Fibroblast of skin of left quadriceps (primary cell): ENCODE data around the gene PLXNB1.
"Not testable (repeated sequence)": the region's sequence is repeated elsewhere in the genome, so short reads cannot be mapped to it uniquely, and the experiment has no call there.

ENCODE experiments used
- DNase-seq, 2 experiments: peaks; one replicate each; pipeline ENCODE4 v3.0.0-alpha.2; 2013; ENCODE audit warnings: low read depth in 2 of 2

Gene PLXNB1, protein sequence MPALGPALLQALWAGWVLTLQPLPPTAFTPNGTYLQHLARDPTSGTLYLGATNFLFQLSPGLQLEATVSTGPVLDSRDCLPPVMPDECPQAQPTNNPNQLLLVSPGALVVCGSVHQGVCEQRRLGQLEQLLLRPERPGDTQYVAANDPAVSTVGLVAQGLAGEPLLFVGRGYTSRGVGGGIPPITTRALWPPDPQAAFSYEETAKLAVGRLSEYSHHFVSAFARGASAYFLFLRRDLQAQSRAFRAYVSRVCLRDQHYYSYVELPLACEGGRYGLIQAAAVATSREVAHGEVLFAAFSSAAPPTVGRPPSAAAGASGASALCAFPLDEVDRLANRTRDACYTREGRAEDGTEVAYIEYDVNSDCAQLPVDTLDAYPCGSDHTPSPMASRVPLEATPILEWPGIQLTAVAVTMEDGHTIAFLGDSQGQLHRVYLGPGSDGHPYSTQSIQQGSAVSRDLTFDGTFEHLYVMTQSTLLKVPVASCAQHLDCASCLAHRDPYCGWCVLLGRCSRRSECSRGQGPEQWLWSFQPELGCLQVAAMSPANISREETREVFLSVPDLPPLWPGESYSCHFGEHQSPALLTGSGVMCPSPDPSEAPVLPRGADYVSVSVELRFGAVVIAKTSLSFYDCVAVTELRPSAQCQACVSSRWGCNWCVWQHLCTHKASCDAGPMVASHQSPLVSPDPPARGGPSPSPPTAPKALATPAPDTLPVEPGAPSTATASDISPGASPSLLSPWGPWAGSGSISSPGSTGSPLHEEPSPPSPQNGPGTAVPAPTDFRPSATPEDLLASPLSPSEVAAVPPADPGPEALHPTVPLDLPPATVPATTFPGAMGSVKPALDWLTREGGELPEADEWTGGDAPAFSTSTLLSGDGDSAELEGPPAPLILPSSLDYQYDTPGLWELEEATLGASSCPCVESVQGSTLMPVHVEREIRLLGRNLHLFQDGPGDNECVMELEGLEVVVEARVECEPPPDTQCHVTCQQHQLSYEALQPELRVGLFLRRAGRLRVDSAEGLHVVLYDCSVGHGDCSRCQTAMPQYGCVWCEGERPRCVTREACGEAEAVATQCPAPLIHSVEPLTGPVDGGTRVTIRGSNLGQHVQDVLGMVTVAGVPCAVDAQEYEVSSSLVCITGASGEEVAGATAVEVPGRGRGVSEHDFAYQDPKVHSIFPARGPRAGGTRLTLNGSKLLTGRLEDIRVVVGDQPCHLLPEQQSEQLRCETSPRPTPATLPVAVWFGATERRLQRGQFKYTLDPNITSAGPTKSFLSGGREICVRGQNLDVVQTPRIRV (N-terminal part only)

DNA sequence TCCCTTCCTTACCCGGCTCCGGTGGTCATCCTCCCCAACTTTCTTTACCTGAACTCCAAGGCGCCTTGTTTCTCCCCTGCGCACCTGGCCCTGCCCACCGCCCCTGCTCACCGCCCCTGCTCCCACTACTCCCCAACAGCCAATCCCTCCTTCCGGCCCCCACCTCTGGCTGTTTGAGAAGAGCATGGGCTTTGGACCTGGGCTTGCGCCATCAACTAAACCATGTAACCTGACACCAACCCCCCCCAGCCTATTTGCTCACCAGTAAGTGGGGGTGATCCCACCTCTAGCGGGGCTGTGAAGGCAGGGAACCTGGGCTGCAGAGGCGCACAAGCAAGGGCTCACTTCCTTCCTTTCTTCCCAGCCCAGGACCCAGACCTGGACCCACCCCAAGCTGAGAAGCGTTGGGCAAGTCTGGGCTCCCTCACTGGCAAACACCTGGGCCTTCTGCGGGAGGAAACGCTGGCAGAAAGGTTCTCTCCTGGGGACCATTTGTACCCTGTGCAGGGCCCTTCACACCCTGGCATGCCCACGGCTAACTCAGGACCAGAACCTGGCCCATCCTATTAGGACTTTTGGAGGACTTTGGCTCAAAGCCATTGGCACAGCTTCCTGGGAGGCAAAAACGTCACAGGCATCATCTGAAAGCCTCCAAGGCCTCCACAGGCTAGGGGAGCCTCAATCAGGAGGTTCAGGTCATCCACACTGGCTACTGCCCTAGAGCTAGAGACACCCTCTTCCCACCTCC lies at the start of gene PLXNB1:
Gene PLXNB1 (minus strand): TSS at position 127 of the 748 bp plus-strand sequence. CDS start 5,475 bp downstream, outside the sequence.
- DNase-seq, result peak; percentile 31

DNA sequence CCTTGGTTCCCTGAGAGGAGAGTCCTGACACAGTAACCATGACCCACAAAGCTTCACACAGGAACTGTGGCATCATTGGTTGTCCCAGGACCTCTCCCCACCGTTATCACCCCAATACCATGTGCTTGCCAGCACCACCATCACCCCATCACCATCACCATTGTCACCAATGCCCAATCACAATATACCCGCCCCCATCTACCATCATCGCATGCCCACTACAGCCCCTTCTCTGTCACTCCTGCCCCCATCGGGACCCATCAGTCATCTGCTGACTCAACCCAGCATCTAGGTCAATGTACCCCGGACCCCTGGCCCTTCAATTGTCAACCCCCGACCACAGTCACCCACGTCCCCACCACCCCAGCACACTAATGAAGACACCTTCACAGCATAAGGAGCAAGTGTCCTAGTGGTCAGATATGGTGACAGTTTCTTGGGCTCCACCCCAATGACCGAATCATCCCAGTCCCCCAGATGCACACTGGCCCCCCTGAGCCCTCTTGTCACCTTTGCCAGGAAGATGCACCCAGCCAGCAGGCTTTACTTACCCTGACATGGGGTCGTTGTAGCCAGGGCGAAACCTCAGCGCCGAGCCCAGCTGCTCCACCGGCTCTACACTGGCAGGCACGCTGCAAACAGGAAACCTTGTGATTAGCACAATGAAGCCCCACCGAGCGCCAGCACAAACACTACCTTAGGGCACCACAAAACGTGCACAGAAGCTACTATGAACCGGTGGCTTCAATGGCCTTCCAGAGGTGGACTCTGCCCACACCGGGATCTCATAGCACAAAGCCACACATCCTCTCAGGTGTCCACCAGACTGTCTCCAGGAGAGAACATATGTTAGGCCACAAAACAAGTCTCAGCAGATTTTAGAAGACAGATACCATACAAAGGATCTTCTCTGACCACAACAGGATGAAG lies 49.0 kb upstream of the PLXNB1 start:
- DNase-seq, result no peak

DNA sequence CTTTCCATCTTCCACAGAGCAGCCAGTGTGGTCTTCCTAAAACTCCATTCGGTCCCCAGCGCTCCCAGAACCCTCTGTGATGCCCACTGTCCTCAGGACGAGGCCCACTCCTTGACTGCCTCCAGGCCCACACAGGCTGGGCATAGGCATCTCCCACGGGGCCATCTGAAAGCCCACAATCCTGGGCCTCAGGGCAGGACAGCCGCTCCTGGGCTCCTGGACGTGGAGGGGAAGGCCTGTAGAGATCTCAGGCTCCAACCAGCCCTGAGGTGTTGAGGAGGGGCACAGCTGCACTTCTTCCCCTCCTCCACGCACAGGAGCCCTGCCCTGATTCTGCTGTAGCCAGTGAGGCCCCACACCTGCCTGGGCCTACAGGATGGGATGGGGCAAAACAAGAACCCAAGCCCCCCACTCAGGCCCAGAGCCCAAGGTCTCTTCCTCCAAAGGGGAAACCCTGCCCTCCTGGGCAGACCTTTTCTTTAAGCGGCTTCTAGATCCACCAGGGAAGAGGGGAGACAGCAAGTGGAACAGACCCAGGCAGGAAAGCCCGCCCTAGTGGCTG lies 48.2 kb upstream of the PLXNB1 start:
- no peak for DNase-seq

DNA sequence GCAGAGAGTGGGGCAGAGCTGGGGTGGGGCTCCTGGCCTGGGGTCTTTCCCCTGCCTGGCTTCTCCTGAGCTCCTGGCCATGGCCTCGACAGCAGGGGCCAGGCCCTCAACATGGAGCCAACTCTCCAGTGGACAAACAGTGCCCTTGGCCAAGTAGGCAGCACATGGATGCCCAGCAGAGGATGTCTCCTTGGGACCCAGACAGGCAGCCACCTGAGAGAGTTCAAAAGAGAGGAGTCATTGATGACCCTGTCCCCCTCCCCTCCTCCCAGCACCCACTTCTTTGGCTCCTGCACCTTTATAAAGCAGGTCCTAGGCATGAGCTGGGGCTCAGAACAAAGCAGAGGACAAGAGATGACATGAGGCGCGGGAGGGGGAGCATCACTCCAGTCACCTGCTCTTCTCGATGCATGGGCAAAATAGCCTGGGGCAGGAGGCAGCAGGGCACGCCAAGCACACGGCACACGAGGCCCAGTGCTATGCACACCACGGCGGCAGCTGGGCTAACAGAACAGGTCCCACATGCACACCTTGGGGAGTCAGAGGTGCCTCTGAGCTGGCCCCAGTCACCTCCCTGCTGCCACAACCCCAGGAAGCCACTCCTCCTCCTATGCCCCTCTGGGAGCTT lies 46.7 kb upstream of the PLXNB1 start:
- DNase-seq, result no peak

DNA sequence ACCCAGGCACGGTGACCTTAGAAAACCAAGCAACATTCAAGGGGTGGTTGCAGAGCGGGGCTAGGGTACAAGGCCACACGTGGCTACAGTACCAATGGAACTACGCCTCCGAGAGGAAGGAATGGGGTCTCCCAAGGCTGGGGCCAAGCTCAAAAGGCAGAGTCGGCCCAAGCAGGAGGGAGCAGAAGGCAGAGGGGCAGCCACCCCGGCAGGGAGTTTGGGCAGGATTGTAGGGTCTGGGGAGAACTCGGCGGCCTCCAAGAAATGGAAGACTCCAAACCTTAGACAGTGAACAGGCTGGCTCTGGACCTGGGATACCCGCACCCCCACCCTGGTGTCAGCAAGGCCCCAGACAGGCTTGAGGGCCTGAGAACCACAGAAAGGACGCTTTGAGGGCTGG lies 45.3 kb upstream of the PLXNB1 start:
- no peak for DNase-seq

DNA sequence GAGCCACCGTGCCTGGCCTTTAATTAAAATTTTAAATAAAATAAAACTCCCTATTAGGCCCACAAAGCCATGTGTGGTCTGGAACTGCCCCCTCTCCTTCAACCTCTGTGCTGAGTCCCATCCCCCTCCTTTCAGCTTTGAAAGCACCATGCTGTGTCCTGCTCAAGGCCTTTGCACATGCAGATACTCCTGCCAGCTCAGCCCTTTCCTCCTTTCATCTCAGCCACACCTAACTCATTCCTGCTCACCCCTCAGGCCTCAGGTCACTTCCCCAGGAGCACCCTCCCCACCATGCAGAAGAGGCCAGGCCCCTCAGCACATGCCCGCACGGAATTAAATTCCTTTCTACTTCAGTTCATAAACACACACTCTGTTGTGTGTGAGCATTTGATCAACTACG lies 44.7 kb upstream of the PLXNB1 start:
- no peak for DNase-seq

DNA sequence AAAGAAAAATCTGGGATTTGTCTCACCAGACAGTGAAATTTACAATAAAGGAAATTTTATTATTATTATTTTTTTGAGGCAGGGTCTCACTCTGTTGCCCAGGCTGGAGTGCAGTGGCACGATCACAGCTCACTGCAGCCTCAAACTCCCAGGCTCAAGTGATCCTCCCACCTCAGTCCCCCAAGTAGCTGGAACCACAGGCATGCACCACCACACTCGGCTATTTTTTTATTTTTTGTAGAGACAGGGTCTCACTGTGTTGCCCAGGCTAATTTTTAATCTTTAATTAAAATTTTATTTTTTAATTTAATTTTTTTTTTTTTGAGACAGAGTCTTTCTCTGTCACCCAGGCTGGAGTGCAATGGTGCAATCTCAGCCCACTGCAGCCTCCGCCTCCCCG lies 44.1 kb upstream of the PLXNB1 start:
- not testable (repeated sequence) for DNase-seq

DNA sequence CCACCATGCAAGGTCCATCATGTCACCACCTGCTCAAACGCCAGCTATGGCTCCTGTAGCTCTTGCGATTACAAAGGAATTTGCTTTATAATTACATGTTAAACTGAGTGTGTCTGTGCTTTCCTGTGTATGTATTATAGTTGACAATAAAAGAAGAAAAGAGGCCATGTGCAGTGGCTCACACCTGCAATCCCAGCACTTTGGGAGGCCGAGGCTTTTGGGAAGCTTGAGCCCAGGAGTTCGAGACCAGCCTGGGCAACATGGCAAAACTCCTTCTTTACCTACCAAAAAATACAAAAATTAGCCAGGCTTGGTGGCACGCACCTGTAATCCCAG lies 43.7 kb upstream of the PLXNB1 start:
- no peak for DNase-seq

DNA sequence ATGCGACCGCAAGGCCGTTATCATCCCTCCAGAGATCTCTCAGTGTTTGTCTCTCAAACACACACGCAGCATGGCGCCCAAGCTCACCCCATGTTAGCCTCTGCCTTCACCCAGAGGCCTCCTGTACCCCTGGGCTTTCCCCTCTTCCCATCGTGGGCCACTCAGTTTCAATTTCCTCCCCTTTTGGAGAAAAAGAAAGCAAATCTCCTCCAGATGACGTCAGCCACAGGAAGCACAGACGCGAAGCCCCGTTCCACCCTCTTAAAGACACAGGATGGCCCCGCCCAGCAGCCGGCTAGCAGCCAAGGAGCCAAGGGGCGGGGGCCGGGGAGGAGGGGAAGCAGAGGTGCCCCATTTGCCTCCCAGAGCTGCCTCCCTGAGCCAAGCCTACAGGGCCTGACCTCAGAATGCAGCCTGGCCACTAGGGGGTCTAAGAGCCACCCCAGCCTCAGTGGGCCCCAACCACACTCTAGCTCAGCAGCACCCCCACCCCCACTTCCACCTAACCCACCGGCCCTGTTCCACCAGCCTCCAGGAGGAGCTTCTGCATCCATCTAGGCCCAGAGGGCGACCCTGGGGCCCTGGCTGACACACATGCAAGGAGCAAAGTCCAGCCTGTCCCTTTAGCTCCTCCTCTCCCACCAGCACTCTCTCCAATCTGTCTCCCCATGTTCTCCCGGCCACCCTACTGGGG lies 43.2 kb upstream of the PLXNB1 start:
- peak; percentile 76 to 79 for DNase-seq

DNA sequence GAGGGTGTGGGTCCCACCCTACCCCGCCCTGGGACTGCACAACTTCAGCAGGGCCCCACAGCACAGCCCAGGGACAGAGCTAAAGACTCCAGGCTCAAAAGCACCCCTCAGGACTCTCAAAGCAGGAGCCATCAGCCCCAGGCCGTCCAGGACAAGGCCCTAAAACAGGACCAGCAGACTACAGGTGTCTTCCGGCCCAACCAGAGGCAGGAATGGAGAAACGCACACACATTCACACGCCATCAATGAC lies 42.7 kb upstream of the PLXNB1 start:
- no peak for DNase-seq

DNA sequence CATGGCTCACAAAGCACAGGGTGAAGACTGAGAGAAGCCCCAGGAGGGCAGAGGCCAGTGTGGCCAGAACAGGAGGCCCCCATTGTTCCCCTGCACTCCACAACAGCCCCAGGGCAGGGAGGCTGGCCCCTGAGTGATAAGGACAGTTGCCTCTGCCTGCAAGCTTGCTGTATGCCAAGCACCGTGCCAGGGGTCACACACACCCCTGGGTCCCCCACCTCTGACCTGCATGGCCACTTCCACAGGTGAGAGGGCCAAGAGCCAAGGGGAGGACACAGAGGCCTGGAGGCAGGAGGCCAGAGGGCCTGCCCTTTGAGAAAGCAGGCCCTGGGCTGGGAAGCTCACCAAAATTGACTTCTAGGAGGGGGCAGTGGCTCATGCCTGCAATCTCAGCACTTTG lies 40.4 kb upstream of the PLXNB1 start:
- no peak for DNase-seq

DNA sequence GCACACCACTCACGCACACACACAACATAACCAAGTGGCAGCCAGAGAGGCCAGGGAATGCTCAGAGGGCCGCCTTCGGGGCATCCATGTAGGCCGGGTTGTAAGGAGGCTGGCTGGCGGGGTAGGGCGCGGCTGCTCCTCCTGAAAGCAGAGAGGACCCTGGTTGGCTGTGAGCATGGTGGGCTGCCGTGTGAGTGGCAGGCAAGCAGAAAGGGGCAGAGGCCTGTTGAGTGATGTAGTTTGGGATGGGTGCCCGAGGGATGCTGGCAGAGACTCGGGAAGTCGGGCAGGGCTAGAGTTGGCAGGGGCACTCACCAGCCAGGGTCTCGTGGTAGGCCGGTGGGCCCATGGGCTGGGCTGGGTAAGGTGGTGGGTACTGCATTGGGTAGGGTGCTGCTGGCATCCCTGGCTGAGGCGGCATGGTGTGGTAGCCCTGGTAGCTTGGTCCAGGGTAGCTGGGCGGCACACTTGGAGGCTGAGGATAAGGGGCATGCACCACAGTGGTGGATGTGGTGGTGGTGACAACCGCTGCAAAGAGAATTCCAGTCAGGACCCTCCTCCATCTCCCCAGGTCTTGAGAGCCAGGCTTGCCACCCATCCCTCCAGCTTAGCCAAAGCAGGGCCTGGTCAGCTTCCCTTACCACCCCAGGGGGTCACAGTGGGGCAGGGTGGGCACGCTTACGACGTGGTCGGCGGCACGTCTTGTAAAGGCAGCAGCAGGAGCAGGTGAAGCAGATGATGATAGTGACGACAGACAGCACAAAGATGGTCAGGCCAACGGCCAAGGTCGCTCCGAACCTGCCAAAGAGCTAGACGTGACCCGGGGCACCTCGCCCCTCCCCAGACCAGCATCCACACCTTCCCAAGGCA lies 39.4 kb upstream of the PLXNB1 start:
- no peak for DNase-seq

DNA sequence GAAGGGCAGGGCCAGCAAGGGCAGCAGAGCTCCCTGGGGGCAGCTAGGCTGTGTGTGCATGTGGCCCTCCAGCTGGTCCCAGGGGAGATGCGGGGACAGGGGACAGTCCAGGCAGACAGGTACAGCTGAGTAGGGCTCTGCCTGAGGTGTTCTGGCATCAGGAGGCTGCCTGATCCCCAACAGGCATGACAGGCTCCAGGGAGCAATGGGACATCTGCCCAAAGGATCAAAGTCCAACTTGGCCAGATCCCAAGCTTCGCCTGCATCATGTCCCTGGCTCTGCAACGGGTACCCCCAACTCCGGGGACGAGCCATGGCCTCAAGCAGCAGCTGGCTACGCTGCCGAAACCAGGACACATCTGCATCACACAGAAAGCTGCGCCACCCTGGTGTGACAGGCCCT lies 38.4 kb upstream of the PLXNB1 start:
- no peak for DNase-seq

DNA sequence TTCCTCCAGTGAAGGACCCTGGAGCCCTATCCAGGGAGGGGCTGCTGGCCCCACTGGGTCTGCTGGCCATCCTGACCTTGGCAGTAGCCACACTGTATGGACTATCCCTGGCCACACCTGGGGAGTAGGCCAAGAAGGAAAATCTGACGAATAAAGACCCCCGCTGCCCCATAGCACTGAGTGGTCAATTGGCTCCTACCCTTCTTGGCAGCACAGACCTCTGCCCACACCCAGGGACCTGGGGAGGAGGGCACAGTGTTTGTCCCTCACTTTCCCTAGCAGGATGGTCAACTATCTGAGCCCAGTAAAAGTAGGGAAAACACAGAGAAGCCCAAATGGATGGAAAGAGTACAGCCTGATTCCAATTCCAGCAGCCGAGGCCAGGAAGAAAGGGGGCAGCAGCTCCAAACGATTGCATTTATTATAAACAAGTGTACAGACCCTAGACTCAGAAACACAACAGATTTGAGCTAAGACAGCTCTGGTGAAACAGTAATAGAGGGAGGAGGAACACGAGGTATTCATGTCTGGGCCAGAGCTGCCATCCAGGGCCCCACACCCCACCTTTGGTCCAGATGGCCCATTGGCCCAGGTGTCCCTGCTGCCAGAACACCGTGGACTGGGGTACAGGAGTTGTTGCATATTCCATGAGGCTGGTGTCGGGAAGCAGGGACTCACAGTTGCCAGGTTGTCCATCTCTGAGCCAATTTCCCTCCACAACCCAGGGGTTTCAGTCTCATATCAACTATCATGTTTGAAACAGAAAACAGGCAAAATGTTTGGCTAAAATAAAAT lies 37.8 kb upstream of the PLXNB1 start:
- no peak for DNase-seq

DNA sequence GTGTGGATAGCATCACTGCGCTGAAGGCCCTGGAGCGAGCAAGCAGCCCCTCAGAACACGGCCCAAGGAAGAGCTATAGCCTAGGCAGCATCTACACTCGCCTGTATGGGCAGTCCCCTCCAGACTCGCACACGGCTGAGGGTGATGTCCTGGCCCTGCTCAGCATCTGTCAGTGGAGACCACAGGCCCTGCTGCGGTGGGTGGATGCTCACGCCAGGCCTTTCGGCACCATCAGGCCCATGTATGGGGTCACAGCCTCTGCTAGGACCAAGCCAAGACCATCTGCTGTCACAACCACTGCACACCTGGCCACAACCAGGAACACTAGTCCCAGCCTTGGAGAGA lies 37.2 kb upstream of the PLXNB1 start:
- DNase-seq, result no peak

DNA sequence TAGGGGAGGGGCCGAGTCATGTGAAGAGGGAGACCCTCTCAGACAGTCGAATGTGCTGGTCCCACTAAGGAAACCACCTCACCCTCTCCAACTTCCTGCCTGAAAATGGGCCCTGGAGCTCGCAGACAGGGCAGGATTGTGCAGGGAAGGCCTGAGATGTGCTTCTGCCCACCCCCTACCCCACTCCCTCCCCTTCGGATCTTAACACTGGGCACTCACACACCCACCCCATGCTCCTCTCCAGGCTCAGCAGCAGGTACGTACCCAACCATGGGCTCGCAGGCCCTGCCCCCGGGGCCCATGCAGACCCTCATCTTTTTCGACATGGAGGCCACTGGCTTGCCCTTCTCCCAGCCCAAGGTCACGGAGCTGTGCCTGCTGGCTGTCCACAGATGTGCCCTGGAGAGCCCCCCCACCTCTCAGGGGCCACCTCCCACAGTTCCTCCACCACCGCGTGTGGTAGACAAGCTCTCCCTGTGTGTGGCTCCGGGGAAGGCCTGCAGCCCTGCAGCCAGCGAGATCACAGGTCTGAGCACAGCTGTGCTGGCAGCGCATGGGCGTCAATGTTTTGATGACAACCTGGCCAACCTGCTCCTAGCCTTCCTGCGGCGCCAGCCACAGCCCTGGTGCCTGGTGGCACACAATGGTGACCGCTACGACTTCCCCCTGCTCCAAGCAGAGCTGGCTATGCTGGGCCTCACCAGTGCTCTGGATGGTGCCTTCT lies 36.7 kb upstream of the PLXNB1 start:
- no peak for DNase-seq
